T-helper 2 cell (primary cell): ENCODE data around the gene ZNF732.
"Not testable (repeated sequence)": the region's sequence is repeated elsewhere in the genome, so short reads cannot be mapped to it uniquely, and the experiment has no call there.

Source experiments
- DNase-seq, 5 experiments: peaks; one replicate each; pipeline versions ENCODE4 v3.0.0 to v3.0.0-alpha.2; 2012 to 2022

The ZNF732 gene

DNA sequence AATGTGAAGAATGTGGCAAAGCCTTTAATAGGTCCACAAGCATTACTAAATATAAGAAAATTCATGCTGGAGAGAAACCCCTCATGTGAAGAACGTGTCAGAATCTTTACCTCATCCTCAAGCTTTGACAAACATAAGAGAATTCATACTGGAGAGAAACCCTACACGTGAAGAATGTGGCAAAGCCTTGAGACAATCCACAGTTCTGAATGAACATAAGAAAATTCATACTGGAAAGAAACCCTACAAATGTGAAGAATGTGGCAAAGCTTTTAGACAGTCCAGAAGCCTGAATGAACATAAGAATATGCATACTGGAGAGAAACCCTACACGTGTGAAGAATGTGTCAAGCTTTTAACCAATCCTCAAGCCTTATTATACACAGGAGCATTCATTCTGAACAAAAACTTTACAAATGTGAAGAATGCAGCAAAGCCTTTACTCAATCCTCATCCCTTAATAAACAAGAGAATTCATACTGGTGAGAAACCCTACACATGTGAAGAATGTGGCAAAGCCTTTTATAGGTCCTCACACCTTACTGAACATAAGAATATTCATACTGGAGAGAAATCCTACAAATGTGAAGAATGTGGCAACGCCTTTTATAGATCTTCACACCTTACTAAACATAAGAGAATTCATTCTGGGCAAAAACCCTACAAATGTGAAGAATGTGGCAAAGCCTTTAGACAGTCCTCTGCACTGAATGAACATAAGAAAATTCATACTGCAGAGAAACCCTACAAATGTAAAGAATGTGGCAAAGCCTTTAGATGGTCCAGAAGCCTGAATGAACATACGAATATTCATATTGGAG is 51.1 kb downstream of the ZNF732 start:
- no peak for DNase-seq

DNA sequence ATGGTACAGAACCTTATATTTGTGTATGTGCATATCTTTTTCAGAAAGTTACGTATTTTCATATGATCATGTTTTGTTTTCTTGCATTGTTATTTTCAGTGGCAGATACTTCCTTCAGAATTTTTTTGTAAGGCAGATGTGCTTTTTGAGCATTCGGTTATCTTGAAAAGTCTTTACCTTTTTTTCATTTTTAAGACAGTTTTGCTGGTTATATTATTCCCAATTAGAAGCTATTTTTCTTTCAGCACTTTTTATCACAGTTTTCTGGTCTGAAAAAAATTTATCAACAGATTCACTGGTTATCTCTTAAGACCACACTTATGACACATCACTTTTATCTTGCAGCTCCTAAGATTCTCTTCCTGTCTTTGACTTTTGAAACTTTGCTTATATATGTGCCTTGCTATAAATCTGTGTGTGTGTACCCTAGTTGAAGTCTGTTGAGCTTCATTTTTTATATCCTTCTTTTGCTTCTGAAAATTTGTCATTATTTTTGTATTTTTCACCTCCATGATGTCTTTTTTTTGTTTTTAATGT is 53.1 kb downstream of the ZNF732 start:
- DNase-seq, result no peak

DNA sequence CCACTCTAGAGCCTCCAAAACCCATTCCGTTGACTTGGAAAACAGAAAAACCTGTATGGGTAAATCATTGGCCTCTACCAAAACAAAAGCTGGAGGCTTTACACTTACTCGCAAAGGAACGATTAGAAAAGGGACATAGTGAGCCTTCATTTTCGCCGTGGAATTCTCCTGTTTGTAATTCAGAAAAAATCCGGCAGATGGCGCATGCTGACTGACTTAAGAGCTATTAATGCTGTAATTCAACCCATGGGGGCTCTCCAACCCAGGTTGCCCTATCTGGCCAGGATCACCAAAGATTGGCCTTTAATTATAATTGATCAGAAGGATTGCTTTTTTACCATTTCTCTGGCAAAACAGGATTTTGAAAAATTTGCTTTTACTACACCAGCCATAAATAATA is 60.8 kb downstream of the ZNF732 start:
- peak in 4 of 5 experiments; percentile 21 to 44 (median 26) for DNase-seq

DNA sequence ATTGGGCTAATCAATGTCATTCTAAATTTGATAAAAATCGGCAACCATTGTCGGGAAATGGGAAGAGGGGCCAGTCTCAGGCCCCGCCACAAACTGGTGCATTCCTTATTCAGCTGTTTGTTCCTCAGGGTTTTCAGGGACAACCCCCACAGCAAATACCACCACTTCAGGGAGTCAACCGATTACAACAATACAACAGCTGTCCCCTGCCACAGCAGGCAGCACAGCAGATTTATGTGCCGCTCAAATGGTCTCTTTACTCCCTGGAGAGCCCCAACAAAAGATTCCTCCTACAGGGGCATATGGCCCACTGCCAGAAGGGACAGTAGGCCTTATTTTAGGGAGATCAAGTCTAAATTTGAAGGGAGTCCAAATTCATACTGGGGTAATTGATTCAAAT is 61.8 kb downstream of the ZNF732 start:
- no peak for DNase-seq

DNA sequence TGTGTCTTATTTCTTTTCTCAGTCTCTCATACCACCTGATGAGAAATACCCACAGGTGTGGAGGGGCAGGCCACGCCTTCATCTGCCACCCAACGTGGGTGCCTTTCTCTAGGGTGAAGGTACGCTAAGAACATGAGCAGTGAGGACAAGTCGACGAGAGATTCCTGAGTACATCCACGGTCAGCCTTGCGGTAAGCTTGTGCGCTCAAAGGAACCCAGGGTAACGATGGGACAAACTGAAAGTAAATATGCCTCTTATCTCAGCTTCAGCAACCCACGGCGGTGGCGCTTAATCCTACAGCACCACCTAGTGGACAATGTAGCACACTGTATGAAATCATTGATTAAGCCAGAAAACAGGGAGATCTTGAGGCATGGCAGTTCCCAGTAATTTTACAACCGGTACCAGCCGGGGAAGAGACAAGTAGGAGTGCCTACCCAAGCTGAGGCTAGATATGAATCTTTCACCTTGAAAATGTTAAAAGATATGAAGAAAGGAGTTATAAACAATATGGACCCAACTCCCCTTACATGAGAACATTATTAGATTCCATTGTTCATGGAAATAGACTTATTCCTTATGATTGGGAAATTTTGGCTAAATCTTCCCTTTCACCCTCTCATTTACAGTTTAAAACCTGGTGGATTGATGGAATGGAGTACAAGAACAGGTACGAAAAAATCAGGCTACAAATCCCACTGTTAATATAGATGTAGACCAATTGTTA is 63.0 kb downstream of the ZNF732 start:
- peak; percentile 16 to 81 (median 48) for DNase-seq

DNA sequence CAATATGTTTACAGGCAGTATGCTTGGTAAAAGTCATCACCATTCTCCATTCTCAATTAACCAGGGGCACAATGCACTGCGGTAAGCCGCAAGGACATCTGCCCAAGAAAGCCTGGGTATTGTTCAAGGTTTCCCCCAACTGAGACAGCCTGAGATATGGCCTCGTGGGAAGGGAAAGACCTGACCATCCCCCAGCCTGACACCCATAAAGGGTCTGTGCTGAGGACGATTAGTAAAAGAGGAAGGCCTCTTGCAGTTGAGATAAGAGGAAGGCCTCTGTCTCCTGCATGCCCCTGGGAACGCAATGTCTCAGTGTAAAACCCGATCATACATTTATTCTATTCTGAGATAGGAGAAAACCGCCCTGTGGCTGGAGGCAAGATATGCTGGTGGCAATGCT is 63.9 kb downstream of the ZNF732 start:
- not testable (repeated sequence) for DNase-seq

DNA sequence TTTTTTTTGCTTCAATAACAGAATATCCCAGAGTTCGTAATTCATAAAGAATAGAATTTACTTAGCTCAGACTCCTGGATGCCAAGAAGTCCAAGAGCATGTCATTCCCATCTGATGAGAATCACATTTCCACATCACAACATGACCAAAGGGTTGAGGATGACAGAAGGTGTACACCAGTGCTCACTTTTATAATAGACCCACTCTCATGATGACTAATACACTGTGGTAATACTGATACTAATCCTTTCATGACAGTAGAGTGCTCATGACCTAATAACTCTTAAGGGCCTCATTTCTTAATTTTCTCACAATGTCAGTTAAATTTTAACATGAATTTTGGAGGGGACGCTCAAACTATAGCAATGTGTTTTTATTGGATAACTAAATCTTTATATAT is 69.2 kb downstream of the ZNF732 start:
- no peak for DNase-seq

DNA sequence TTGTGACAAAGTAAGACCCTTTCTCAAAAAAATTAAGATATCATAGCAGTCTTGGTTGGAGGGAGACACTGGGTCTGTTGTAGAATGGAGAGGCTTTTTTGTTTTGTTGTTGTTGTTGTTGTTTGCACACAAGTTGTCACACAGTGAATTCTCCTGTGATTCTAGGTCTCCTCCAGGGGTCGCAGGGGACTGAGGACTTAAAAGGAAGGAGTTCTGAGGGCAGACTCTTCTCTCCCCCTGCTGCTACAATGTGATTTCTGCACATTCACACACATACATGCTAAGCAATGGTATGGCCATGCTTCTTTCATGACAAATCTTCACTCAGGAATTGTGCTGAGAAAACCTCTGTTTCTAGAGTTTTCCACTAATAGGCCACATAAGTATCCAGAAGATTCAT is 71.1 kb downstream of the ZNF732 start:
- no peak for DNase-seq

DNA sequence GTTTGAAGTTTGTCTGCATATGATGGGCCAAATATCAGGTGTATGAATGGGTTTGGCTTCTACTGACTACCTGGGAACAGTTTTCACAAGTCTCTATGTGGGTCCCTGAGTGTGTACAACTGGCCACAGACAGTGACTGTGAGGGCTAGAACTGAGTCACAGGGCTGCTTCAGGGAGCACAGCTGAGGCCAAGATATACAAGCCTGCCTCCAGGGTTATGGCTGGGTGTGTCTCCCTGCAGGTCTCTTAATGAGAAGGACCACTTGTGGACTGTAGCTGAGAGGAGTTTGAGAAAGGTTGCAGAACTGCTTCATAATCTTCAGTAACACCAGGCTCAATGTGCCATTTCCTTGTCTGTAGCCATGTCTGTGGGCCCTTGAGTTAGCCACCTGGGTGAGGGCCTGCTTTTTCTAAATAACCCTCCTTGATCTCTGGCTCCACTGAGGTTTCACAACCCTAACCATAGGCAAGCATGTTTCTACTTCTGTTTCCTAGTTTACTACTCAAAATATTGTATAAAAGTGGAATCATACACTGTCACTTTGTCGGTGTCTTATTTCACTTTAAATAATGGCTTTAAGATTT is 81.3 kb downstream of the ZNF732 start:
- no peak for DNase-seq
